ENCODE measurements around the gene SSTR1. TPM values are rescaled to one million over a fixed set of nuclear protein-coding genes. Genes with fewer than 3 reads are reported as not detected.

SSTR1 gene
- total and polyA plus RNA-seq, 2 experiments from 2014 or later: 18.4 to 26.7 TPM

- no peak overlapping the region for H3K27ac ChIP-seq
- no peaks in the 10 kb centered on the region for H3K27me3 ChIP-seq (replicated peaks; ENCODE audit: insufficient read depth)
- H3K9me3 ChIP-seq (ENCODE audit: low read depth): no peaks in the 10 kb centered on the region
- H3K4me1 ChIP-seq (ENCODE audit: insufficient read depth): peaks cover 5% of the 10 kb centered on the region; the same call in 1 of the 2 replicates
- TF ChIP-seq EZH2 (IDR thresholded peaks at IDR 0.05; ENCODE audit: insufficient read depth, poor library complexity, severe bottlenecking) (no peak), EZH2phosphoT487 (IDR thresholded peaks at IDR 0.05; ENCODE audit: insufficient read depth, low read depth) (no peak)
- 64 to 69% methylated on average over 5 of the region's 5 CpGs for WGBS, 2 experiments (ENCODE audit: low coverage in 1 of 2, low lambda C conversion rate in 2 of 2, missing lambda C conversion rate in 2 of 2)
- H3K9ac ChIP-seq: no peak overlapping the region
- no peaks in the 10 kb centered on the region for H3K9me2 ChIP-seq (ENCODE audit: insufficient read depth)
- in situ Hi-C loops (cut with MboI): no loop called here
- H3K36me3 ChIP-seq (ENCODE audit: low read depth): no peaks in the 10 kb centered on the region
- H3K4me2 ChIP-seq (ENCODE audit: unreplicated experiment): no peak overlapping the region
- H3K79me2 ChIP-seq (ENCODE audit: insufficient read depth): no peaks in the 10 kb centered on the region
- no peak overlapping the region for H3K4me3 ChIP-seq
- no peak overlapping the region for H2AFZ ChIP-seq
- peaks cover under 1% of the 10 kb centered on the region; the same call in 1 of the 2 replicates for H3F3A ChIP-seq (ENCODE audit: insufficient read depth)
- no peaks in the 10 kb centered on the region for H4K20me1 ChIP-seq (ENCODE audit: insufficient read depth)
- DNase-seq: no peak
These were observed 25.5 kb downstream of the SSTR1 start for GRCh38 chr14:38233218-38233617.

GRCh38 chr14:38238332-38238731 is 30.6 kb downstream of the SSTR1 start:
- H3K9ac ChIP-seq: no peak overlapping the region
- H3F3A ChIP-seq (ENCODE audit: insufficient read depth): peaks cover 6% of the 10 kb centered on the region; the same call in 1 of the 2 replicates
- no peaks in the 10 kb centered on the region for H4K20me1 ChIP-seq (ENCODE audit: insufficient read depth)
- no peaks in the 10 kb centered on the region for H3K27me3 ChIP-seq (replicated peaks; ENCODE audit: insufficient read depth)
- H3K27ac ChIP-seq: peak overlapping the region; percentile 13; the same call in 1 of the 2 replicates
- peak overlapping the region; percentile 1 for H3K4me2 ChIP-seq (ENCODE audit: unreplicated experiment)
- DNase-seq: peak; percentile 53
- H3K79me2 ChIP-seq (ENCODE audit: insufficient read depth): no peaks in the 10 kb centered on the region
- TF ChIP-seq EZH2 (IDR thresholded peaks at IDR 0.05; ENCODE audit: insufficient read depth, poor library complexity, severe bottlenecking) (no peak), EZH2phosphoT487 (IDR thresholded peaks at IDR 0.05; ENCODE audit: insufficient read depth, low read depth) (no peak)
- H3K9me2 ChIP-seq (ENCODE audit: insufficient read depth): no peaks in the 10 kb centered on the region
- H3K4me1 ChIP-seq (ENCODE audit: insufficient read depth): peaks cover 15% of the 10 kb centered on the region
- WGBS, 2 experiments (ENCODE audit: low coverage in 1 of 2, low lambda C conversion rate in 2 of 2, missing lambda C conversion rate in 2 of 2): 78 to 100% methylated on average over 1 of the region's 1 CpG
- in situ Hi-C loops (cut with MboI): no loop called here
- H3K9me3 ChIP-seq (ENCODE audit: low read depth): no peaks in the 10 kb centered on the region
- no peak overlapping the region for H2AFZ ChIP-seq
- no peaks in the 10 kb centered on the region for H3K36me3 ChIP-seq (ENCODE audit: low read depth)
- no peak overlapping the region for H3K4me3 ChIP-seq

DNA sequence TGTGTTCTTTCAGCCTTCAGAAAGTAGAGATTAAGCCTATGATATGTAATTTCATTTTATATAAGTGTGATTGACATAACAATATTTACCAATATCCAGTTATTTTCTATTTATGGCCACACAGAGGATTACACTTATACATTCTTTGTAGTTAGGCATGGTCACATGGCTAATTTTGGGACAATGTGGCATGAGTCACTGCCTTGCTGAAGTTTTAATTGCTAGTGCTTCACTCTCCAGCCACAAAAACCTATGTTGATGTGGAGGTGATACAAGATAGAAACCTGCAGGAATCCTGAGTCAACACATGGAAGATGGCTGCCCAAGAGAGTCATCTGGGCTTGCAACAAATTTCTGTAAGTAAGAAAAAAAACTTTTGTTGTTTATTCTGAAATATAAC is 31.2 kb downstream of the SSTR1 start:
- Histone ChIP-seq H3K9ac (no peak overlapping the region), H3K9me2 (ENCODE audit: insufficient read depth) (no peaks in the 10 kb centered on the region), H2AFZ (no peak overlapping the region), H3K36me3 (ENCODE audit: low read depth) (no peaks in the 10 kb centered on the region), H4K20me1 (ENCODE audit: insufficient read depth) (no peaks in the 10 kb centered on the region), H3K4me2 (ENCODE audit: unreplicated experiment) (peak overlapping the region; percentile 1), H3K27ac (peak overlapping the region; percentile 13; the same call in 1 of the 2 replicates), H3F3A (ENCODE audit: insufficient read depth) (peaks cover 6% of the 10 kb centered on the region; the same call in 1 of the 2 replicates), H3K27me3 (replicated peaks; ENCODE audit: insufficient read depth) (no peaks in the 10 kb centered on the region), H3K4me1 (ENCODE audit: insufficient read depth) (peaks cover 15% of the 10 kb centered on the region), H3K9me3 (ENCODE audit: low read depth) (no peaks in the 10 kb centered on the region), H3K79me2 (ENCODE audit: insufficient read depth) (no peaks in the 10 kb centered on the region), H3K4me3 (no peak overlapping the region)
- in situ Hi-C loops (cut with MboI): no loop called here
- TF ChIP-seq EZH2phosphoT487 (IDR thresholded peaks at IDR 0.05; ENCODE audit: insufficient read depth, low read depth) (no peak), EZH2 (IDR thresholded peaks at IDR 0.05; ENCODE audit: insufficient read depth, poor library complexity, severe bottlenecking) (no peak)
- DNase-seq: peak; percentile 45

DNA sequence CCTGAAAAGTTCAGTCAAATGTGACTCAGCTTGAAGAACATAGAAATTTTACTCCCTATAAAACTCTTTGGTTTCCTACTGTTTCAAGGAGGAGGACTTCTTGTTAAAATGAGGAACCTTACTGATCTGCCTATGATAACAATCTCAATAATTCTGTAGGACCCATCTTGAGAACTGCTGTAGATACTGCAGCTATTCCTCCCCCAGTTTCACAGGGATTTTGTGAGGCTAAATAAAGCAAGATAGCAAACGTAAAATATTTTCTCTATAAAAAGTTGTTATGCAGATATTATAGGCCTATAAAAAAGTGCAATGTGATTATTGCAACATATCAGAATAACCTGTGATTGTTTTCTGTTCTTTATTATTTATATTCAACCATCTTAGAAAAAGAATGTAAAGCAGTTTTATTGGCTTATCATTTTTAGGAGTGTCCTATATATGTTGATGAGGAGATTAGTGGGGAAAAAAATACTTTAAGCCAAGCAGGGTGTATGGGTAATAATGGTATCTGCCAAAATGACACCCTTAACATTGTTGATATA is 36.1 kb downstream of the SSTR1 start:
- in situ Hi-C loops (cut with MboI): no loop called here
- Histone ChIP-seq H4K20me1 (ENCODE audit: insufficient read depth) (no peaks in the 10 kb centered on the region), H3F3A (ENCODE audit: insufficient read depth) (no peaks in the 10 kb centered on the region; the same call in 1 of the 2 replicates), H2AFZ (no peak overlapping the region), H3K9ac (no peak overlapping the region), H3K36me3 (ENCODE audit: low read depth) (no peaks in the 10 kb centered on the region), H3K4me2 (ENCODE audit: unreplicated experiment) (no peak overlapping the region), H3K4me3 (no peak overlapping the region), H3K4me1 (ENCODE audit: insufficient read depth) (peaks cover 4% of the 10 kb centered on the region), H3K9me2 (ENCODE audit: insufficient read depth) (no peaks in the 10 kb centered on the region), H3K27me3 (replicated peaks; ENCODE audit: insufficient read depth) (no peaks in the 10 kb centered on the region), H3K79me2 (ENCODE audit: insufficient read depth) (no peaks in the 10 kb centered on the region), H3K9me3 (ENCODE audit: low read depth) (no peaks in the 10 kb centered on the region), H3K27ac (no peak overlapping the region)
- 67 to 76% methylated on average over 1 of the region's 1 CpG for WGBS, 2 experiments (ENCODE audit: low coverage in 1 of 2, low lambda C conversion rate in 2 of 2, missing lambda C conversion rate in 2 of 2)
- TF ChIP-seq EZH2phosphoT487 (IDR thresholded peaks at IDR 0.05; ENCODE audit: insufficient read depth, low read depth) (no peak), EZH2 (IDR thresholded peaks at IDR 0.05; ENCODE audit: insufficient read depth, poor library complexity, severe bottlenecking) (no peak)
- no peak for DNase-seq
